ENCODE results near the gene GGA2.

GGA2 gene

DNA sequence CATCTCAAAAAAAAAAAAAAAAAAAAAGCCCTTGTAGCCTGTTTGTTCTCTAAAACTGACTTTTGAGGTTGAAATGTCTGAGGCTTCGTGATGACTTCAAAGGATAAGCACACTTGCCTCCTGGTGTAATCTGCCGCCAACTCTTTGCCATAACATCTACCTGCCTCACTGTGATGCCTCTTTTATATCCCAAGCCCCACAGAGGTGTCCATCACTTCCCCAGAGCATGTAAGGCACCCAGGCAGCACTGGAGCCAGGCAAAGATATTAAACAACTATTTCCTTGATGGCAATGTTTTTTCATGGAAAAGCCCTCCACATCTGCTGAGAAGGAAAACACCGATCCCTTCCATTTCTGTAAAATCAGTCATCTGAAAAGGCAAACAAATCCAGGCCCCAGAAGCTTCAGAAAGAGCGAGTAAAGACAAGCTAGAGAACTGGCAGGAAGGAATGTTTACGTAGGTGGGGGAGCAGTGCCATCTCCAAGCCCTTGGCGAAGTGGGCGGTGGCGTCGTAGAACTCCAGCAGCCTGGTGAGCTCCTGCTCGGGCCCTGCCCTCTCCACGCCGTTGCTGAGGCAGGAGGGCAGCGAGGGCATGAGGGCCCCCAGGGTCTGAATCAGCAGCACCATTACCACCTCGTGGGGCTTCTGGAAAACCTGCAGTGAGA lies 85.9 kb downstream of the GGA2 start:
- no peak for DNase-seq (ENCODE audit: low read depth)
- TF ChIP-seq, protein P1, sequence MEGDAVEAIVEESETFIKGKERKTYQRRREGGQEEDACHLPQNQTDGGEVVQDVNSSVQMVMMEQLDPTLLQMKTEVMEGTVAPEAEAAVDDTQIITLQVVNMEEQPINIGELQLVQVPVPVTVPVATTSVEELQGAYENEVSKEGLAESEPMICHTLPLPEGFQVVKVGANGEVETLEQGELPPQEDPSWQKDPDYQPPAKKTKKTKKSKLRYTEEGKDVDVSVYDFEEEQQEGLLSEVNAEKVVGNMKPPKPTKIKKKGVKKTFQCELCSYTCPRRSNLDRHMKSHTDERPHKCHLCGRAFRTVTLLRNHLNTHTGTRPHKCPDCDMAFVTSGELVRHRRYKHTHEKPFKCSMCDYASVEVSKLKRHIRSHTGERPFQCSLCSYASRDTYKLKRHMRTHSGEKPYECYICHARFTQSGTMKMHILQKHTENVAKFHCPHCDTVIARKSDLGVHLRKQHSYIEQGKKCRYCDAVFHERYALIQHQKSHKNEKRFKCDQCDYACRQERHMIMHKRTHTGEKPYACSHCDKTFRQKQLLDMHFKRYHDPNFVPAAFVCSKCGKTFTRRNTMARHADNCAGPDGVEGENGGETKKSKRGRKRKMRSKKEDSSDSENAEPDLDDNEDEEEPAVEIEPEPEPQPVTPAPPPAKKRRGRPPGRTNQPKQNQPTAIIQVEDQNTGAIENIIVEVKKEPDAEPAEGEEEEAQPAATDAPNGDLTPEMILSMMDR (IDR thresholded peaks at IDR 0.05; ENCODE audit: control insufficient read depth, insufficient read depth, low read depth, low read length, missing control alignments) = no peak

DNA sequence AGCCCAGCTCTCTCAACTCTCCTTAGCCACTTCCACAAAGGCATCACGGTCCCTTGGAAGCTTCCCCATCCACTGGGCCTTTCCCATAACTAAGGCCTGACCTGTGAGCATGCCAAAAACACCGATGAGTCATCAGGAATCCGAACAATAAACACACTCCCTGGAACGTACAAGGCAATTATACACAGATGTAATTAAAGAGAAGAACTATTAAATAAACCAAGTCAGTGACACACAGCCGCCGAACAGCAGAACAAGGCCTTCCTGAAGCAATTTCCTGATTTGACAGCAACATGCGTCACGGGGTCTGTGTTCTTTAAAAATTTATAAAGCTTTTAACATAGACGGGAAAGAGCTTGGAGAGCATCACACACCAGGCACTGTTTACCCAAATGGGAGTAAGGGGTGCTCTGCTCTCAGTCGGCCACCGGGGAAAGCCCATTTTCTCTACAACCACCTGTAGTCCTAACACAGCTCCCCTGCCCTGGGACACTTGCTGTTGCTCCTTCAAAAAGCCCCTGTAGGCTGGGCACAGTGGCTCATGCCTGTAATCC lies 86.7 kb downstream of the GGA2 start:
- H3K4me3 ChIP-seq (ENCODE audit: control insufficient read depth, low read depth, low read length) = no peak overlapping the region
- peak; percentile 93 for DNase-seq (ENCODE audit: low read depth)
- TF ChIP-seq, protein P1 (IDR thresholded peaks at IDR 0.05; ENCODE audit: control insufficient read depth, insufficient read depth, low read depth, low read length, missing control alignments) = no peak

More for the DNA sequence above, 85.9 kb downstream of the GGA2 start:
- H3K4me3 ChIP-seq (ENCODE audit: control insufficient read depth, low read depth, low read length) = no peak overlapping the region

DNA sequence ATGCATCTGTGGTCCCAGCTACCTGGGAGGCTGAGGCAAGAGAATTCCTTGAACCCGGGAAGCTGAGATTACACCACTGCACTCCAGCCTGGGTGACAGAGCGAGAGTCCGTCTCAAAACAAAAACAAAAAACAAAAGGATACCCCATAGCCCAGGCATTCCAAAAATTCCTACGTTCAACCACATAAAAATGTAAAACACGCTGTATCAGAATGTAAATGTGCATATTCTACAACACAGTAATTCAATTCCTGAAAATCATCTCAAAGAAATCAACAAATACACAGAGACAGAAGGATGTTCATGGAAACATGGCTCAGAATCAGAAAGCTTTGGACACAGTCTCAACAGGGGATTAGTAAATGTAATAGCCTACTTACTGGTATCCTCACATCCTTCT lies 90.3 kb downstream of the GGA2 start:
- DNase-seq (ENCODE audit: low read depth) = no peak
- H3K4me3 ChIP-seq (ENCODE audit: control insufficient read depth, low read depth, low read length) = no peak overlapping the region
- TF ChIP-seq, protein P1 (IDR thresholded peaks at IDR 0.05; ENCODE audit: control insufficient read depth, insufficient read depth, low read depth, low read length, missing control alignments) = no peak

DNA sequence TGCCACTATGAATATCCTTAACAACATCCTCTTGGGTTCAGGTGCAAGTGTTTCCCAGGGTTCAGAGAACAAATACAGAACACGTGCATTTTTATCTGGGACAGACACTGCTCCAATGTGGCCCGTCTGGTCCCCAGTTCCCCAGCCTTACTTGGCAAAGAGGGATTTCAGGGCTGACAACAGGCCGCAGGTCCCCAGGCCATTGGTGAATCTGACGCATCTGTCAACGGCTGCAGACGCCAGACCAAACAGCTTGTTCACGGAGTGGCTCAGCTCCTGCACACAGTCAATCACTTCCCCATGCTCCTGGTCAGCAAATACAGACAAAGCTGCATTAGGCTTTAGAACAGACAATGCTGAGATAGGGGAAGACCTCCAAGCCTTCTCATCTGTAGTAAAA lies 93.5 kb downstream of the GGA2 start:
- H3K4me3 ChIP-seq (ENCODE audit: control insufficient read depth, low read depth, low read length) = no peak overlapping the region
- TF ChIP-seq, protein P1 (IDR thresholded peaks at IDR 0.05; ENCODE audit: control insufficient read depth, insufficient read depth, low read depth, low read length, missing control alignments) = no peak
- no peak for DNase-seq (ENCODE audit: low read depth)

DNA sequence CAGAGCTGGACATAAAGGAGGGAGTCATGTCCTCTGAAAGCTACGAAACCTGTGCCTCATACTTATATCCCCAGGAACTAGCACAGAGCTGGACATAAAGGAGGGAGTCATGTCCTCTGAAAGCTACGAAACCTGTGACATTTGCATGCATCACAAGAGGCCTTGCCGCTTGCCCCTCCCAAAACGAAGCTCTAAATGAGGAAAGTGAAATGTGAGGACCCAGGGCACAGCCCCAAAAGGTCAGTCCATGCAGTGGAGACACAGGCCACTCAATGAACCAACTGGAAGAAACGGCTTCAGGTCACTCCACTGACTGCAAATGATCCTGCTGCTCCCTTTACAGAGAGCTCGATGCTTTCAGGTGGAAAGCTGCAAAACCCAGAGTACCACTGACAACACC lies 95.6 kb downstream of the GGA2 start:
- no peak for DNase-seq (ENCODE audit: low read depth)
- TF ChIP-seq, protein P1 (IDR thresholded peaks at IDR 0.05; ENCODE audit: control insufficient read depth, insufficient read depth, low read depth, low read length, missing control alignments) = no peak
- H3K4me3 ChIP-seq (ENCODE audit: control insufficient read depth, low read depth, low read length) = no peak overlapping the region
